IMR-90 (cell line): Measurements from ENCODE around the gene OR51A7. TPM values are rescaled to one million over a fixed set of nuclear protein-coding genes. Genes with fewer than 3 reads are reported as not detected.

Experiments used
- ATAC-seq: fragments of 200-7000 bp; cut with Tn5 transposase; 2 replicates; pipeline ENCODE4 v1.9.1; 2020; ENCODE audit warnings: low read depth, mild to moderate bottlenecking, moderate library complexity
- BruUV-seq: library from RNA; stranded (reverse); fragments of 400-500 nt; replicated peaks from 2 replicates; lab custom pipeline; 2021; lab: Mats Ljungman, UMichigan
- CTCF ChIA-PET: fragments of 300-600 bp; formaldehyde crosslinking; extraction: SDS; loops from one replicate; lab custom pipeline; 2021; ENCODE audit warnings: antibody characterized with exemption; lab: Yijun Ruan, JAX
- POLR2A ChIA-PET: fragments of 300-600 bp; sonication (Branson Sonifier 250); formaldehyde crosslinking; loops from one replicate; lab custom pipeline; 2022; ENCODE audit warnings: antibody characterized with exemption; ENCODE audit not compliant: unreplicated experiment; lab: Charles Lee
- DNase-seq: peaks from one replicate; pipeline ENCODE4 v3.0.0; 2013
- H2AFZ ChIP-seq: replicated peaks from 2 replicates; pipeline ENCODE3; 2013; ENCODE audit warnings: low read length, mild to moderate bottlenecking; ENCODE audit not compliant: poor library complexity
- H2AK5ac ChIP-seq: 2 replicates; pipeline ENCODE4 v1.6.1; 2013; ENCODE audit warnings: low read depth, low read length, inconsistent platforms
- H2AK9ac ChIP-seq: replicated peaks from 2 replicates; pipeline ENCODE3; 2013; ENCODE audit warnings: mild to moderate bottlenecking, low read depth, low read length, moderate library complexity; ENCODE audit not compliant: poor library complexity
- H2BK120ac ChIP-seq: 2 replicates; pipeline ENCODE4 v1.6.1; 2013; ENCODE audit warnings: low read depth, low read length, inconsistent platforms
- H2BK15ac ChIP-seq: 3 replicates; pipeline ENCODE4 v1.6.1; 2013; ENCODE audit warnings: low read depth, low read length, inconsistent platforms
- H2BK20ac ChIP-seq: 2 replicates; pipeline ENCODE4 v1.6.1; 2013; ENCODE audit warnings: low read depth, mild to moderate bottlenecking, inconsistent platforms, low read length, moderate library complexity
- H2BK5ac ChIP-seq: 2 replicates; pipeline ENCODE4 v1.6.1; 2013; ENCODE audit warnings: mild to moderate bottlenecking, low read depth, low read length, inconsistent platforms; ENCODE audit not compliant: poor library complexity, severe bottlenecking
- H3K14ac ChIP-seq: replicated peaks from 2 replicates; pipeline ENCODE4 v1.6.1; 2013; ENCODE audit warnings: low read depth, low read length, inconsistent platforms
- H3K18ac ChIP-seq: 2 replicates; pipeline ENCODE4 v1.6.1; 2013; ENCODE audit warnings: low read depth, low read length, control low read depth
- H3K23ac ChIP-seq: 2 replicates; pipeline ENCODE4 v1.6.1; 2013; ENCODE audit warnings: low read depth, low read length, inconsistent platforms
- H3K27ac ChIP-seq: 2 replicates; pipeline ENCODE4 v1.5.1; 2013; ENCODE audit warnings: mild to moderate bottlenecking, control low read depth, low read length; ENCODE audit not compliant: insufficient read depth
- H3K27me3 ChIP-seq: 2 replicates; pipeline ENCODE4 v1.6.1; 2013; ENCODE audit warnings: low read length; ENCODE audit not compliant: control insufficient read depth, insufficient read depth
- H3K36me3 ChIP-seq: 2 replicates; pipeline ENCODE4 v1.6.1; 2013; ENCODE audit warnings: low read length, mixed read lengths; ENCODE audit not compliant: control insufficient read depth, insufficient read depth
- H3K4ac ChIP-seq: 2 replicates; pipeline ENCODE4 v1.6.1; 2013; ENCODE audit warnings: low read depth, low read length, inconsistent platforms
- H3K4me1 ChIP-seq: 2 replicates; pipeline ENCODE4 v1.6.1; 2013; ENCODE audit warnings: low read length, mixed read lengths; ENCODE audit not compliant: control insufficient read depth, insufficient read depth
- H3K4me2 ChIP-seq: 2 replicates; pipeline ENCODE4 v1.6.1; 2013; ENCODE audit warnings: low read depth, mild to moderate bottlenecking, control low read depth, low read length, moderate library complexity
- H3K4me3 ChIP-seq: 2 replicates; pipeline ENCODE4 v1.5.1; 2013; ENCODE audit warnings: low read depth, mild to moderate bottlenecking, control low read depth, low read length, moderate library complexity; ENCODE audit not compliant: insufficient read depth
- H3K56ac ChIP-seq: 2 replicates; pipeline ENCODE4 v1.6.1; 2013; ENCODE audit warnings: low read length, inconsistent platforms; ENCODE audit not compliant: insufficient read depth; ENCODE audit errors: extremely low read depth
- H3K79me1 ChIP-seq, 2 experiments: 2 replicates each; pipeline ENCODE4 v1.6.1; 2013; ENCODE audit warnings: low read length in 2 of 2, inconsistent platforms in 1 of 2, low read depth in 1 of 2
- H3K9ac ChIP-seq: 2 replicates; pipeline ENCODE4 v1.6.1; 2013; ENCODE audit warnings: low read depth, low read length, control low read depth
- H3K9me1 ChIP-seq: 2 replicates; pipeline ENCODE4 v1.6.1; 2013; ENCODE audit warnings: low read length, inconsistent platforms; ENCODE audit not compliant: insufficient read depth
- H3K9me3 ChIP-seq: 2 replicates; pipeline ENCODE4 v1.6.1; 2013; ENCODE audit warnings: low read length; ENCODE audit not compliant: control insufficient read depth, insufficient read depth
- H4K20me1 ChIP-seq: 2 replicates; pipeline ENCODE4 v1.6.1; 2013; ENCODE audit warnings: low read length, inconsistent platforms; ENCODE audit not compliant: insufficient read depth
- H4K5ac ChIP-seq: 2 replicates; pipeline ENCODE4 v1.6.1; 2013; ENCODE audit warnings: mild to moderate bottlenecking, low read depth, low read length, control low read depth
- H4K8ac ChIP-seq, 2 experiments: 2 replicates each; pipeline ENCODE4 v1.6.1; 2013; ENCODE audit warnings: low read depth in 2 of 2, low read length in 2 of 2, control low read depth in 1 of 2, inconsistent platforms in 1 of 2
- H4K91ac ChIP-seq: 2 replicates; pipeline ENCODE4 v1.6.1; 2013; ENCODE audit warnings: low read depth, low read length, inconsistent platforms; ENCODE audit not compliant: insufficient read depth
- CEBPB ChIP-seq: IDR thresholded peaks from 2 replicates; pipeline ENCODE4 v1.6.1; 2012; ENCODE audit warnings: low read depth, low read length, improper control_type of control experiment
- MAFK ChIP-seq: IDR thresholded peaks from 2 replicates; pipeline ENCODE4 v1.6.1; 2012; ENCODE audit warnings: low read depth, low read length, improper control_type of control experiment
- RAD21 ChIP-seq: IDR thresholded peaks from 2 replicates; pipeline ENCODE4 v1.6.1; 2012; ENCODE audit warnings: low read length, improper control_type of control experiment
- RFX5 ChIP-seq: IDR thresholded peaks from 2 replicates; pipeline ENCODE4 v1.8.0; 2012; ENCODE audit warnings: low read depth, mild to moderate bottlenecking, low read length, moderate library complexity
- WGBS, 2 experiments: methylation state at CpG; one replicate each; pipeline versions ENCODE4 v1.1.5 to v1.1.7; 2013; ENCODE audit warnings: missing lambda C conversion rate in 2 of 2; ENCODE audit not compliant: insufficient read length in 1 of 2; ENCODE audit errors: extremely low coverage in 2 of 2; 5-methylcytosine and 5-hydroxymethylcytosine counted together
- dilution Hi-C: fragments of 300-500 bp; cut with HindIII; formaldehyde crosslinking; loops from one replicate; pipeline ENCODE4 v1.14.3; 2018; ENCODE audit warnings: low sequenced_read_pairs; ENCODE audit not compliant: unreplicated experiment
- in situ Hi-C: fragments of 300-500 bp; cut with MboI; formaldehyde crosslinking; loops from 3 replicates; pipeline ENCODE4 v1.14.3; 2019; ENCODE audit warnings: low sequenced_read_pairs, inconsistent platforms, mixed read lengths
- intact Hi-C: fragments of 100-400 bp; cut with micrococcal nuclease; formaldehyde crosslinking; loops from 2 replicates; pipeline ENCODE4 v1.10.0; 2022
- polyA plus RNA-seq, 3 experiments: library from polyadenylated mRNA; depleted of rRNA; stranded (reverse); fragments of >200 nt; gene quantifications; 2 replicates each; pipeline ENCODE4 v1.2.3, GENCODE V29; 2012; ENCODE audit warnings: low replicate concordance in 1 of 3
- total RNA-seq: library from RNA; depleted of rRNA; stranded (reverse); fragments of >200 nt; gene quantifications from 2 replicates; pipeline ENCODE4 v1.2.3, GENCODE V29; 2012

The OR51A7 gene
- total and polyA plus RNA-seq, 2 of the 4 experiments (the other 2 are of a cell fraction): not detected

- intact Hi-C loops (no loop called here), in situ Hi-C loops (no loop called here), dilution Hi-C loops (no loop called here)
- WGBS, 2 experiments: 83% methylated on average over 1 of the region's 3 CpGs; no CpG with 5 or more reads in 1 of the 2 experiments
- Histone ChIP-seq H4K91ac (no peak overlapping the region), H3K4ac (no peak overlapping the region), H2BK20ac (no peak overlapping the region), H3K27ac (no peak overlapping the region), H2BK120ac (no peak overlapping the region), H3K36me3 (no peaks in the 10 kb centered on the region), H4K20me1 (no peaks in the 10 kb centered on the region), H4K5ac (no peak overlapping the region), H2AK9ac (no peak overlapping the region), H4K8ac (no peak overlapping the region), H2AK5ac (no peak overlapping the region), H3K9ac (no peak overlapping the region), H2AFZ (no peak overlapping the region), H3K56ac (no peak overlapping the region), H3K9me1 (peaks cover 5% of the 10 kb centered on the region), H3K23ac (no peak overlapping the region), H3K4me1 (peaks cover 2% of the 10 kb centered on the region; the same call in 1 of the 2 replicates), H3K27me3 (no peaks in the 10 kb centered on the region), H3K18ac (no peak overlapping the region), H3K4me2 (no peak overlapping the region), H3K79me1 (no peaks in the 10 kb centered on the region), H3K9me3 (no peaks in the 10 kb centered on the region), H2BK15ac (no peak overlapping the region), H3K4me3 (no peak overlapping the region), H3K14ac (no peak overlapping the region), H2BK5ac (no peak overlapping the region)
- POLR2A ChIA-PET: no interaction called here
- ATAC-seq (no peak), DNase-seq (no peak)
- CTCF ChIA-PET: no interaction called here
- BruUV-seq: no TSS peak
- TF ChIP-seq CEBPB (no peak), MAFK (no peak), RAD21 (no peak), RFX5 (no peak)
Measured at GRCh38 chr11:4884361-4884760, 19.2 kb upstream of the OR51A7 start.
